GM19468 (cell line): ENCODE data around the gene MYBPC1.
"Not testable (repeated sequence)": the region's sequence is repeated elsewhere in the genome, so short reads cannot be mapped to it uniquely, and the experiment has no call there.

Experiments
- ATAC-seq: cut with Tn5 transposase; IDR thresholded peaks from one replicate; pipeline ENCODE4 v1.9.1; 2021; ENCODE audit warnings: mild to moderate bottlenecking, moderate library complexity, moderate number of reproducible peaks; ENCODE audit not compliant: unreplicated experiment; ENCODE audit errors: extremely low read depth

MYBPC1 gene

DNA sequence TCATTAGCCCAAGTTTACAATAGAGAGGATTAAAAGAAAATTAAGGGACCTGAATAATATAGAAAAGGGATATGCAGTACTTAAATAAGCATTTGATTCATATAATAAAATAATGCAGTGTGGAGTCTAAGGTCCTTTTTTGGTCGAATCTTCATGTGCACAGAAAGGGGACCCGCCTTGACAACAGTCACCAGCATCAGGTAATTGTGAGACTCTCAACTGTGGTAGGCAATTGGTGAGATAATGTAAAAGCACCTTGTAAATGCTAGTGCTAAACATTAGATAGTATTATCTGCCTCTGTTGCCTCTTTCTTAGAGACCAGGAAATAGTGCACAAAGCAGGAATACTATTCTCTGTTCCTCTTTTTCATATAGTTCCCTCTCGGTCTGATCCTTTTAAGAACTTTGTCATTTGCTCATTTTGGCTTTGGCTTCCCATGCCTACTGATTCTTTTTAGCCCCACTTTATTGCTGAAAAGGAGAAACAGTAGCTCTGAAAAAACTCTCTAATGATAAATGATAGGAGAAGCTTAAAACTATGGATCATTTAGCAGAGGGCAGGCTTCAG is 120.2 kb downstream of the MYBPC1 start:
- ATAC-seq, result no peak

DNA sequence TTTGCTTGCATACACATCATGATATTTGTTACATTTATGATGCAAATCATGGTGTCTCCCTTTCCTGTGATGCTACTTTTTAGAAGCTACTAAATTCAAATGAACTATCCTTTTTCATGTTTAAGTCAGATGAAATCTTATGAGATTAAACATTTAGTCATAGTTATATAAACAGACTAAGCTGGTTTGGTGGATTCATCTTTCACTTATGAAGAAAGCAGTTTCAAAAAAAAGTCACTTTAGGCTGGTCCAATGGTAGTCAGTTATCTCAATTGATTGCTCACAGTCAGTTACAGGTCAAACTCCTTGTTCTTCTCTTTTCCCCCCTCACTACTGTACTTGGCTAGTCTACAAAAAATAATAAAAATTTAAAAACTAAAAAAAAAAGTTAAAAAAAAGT is 124.8 kb downstream of the MYBPC1 start:
- ATAC-seq, result no peak

DNA sequence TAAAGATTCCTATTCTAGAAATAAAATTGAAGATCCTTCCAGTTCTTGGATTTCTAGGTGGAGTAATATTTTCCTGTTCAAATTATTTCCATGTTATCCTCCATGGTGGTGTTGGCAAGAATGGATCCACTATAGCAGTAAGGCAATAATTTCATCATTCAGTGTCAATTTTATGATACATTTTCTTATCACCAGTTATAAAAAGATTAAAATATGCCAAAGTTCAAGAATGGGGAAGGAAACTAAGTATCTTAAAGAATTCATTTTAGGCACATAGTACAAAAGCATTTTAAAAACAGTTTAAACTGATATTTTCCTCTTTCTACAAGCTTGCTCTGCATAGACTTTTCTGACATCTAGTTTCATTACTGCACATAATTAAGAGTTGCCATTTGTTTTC is 125.3 kb downstream of the MYBPC1 start:
- ATAC-seq, result no peak

DNA sequence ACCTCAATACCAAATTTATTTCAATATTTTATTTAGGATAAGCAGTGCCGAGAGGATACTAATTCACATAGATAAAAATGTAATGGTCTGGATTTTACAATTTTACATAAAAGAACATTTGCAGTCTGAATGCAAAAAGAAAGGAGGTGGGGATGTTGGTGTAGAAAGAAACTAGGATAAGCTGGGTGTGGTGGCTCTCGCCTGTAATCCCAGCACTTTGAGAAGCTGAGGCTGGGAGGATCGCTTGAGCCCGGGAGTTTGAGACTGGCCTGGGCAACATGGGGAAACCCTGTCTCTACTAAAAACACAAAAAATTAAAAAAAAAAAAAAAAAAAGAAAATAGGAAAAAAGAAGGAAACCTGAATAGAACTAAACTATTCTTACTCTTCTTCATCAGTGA is 127.6 kb downstream of the MYBPC1 start:
- ATAC-seq, result no peak

DNA sequence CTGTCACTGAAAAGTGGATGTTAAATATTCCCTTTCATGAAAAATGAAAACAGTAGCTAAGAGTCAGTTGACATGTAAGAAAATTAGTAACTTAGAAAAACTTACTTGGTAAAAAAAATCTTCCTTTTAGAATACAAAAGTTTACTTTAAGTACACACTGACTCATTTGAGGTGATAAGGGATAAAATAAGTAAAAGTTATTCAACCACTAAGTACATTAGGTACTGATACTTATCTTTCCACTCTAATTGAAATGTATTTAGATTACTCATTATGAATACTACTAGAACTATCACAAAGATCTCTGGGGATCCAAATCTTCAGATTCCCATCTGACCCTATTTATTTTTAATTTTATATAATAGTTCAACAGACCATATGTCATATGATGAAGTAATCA is 132.3 kb downstream of the MYBPC1 start:
- no peak for ATAC-seq

DNA sequence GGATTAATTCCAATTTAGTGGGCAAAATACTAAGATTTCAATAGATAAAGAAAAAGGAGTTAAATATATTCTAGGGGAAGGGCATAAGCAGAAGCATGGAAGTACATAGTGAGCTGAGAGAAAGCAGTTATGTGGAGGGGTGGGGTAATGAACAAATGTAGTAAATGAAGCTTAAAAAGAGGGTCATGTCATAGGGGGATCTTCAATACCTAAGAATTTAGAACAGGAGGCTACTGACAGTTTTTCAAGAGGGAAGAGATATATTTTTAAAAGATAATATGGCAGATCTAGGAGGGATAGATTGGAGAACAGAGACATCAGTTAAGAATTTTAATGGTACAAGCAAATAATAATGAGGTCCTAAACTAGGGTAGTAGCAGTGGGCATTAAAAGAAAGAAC is 135.1 kb downstream of the MYBPC1 start:
- ATAC-seq, result no peak

DNA sequence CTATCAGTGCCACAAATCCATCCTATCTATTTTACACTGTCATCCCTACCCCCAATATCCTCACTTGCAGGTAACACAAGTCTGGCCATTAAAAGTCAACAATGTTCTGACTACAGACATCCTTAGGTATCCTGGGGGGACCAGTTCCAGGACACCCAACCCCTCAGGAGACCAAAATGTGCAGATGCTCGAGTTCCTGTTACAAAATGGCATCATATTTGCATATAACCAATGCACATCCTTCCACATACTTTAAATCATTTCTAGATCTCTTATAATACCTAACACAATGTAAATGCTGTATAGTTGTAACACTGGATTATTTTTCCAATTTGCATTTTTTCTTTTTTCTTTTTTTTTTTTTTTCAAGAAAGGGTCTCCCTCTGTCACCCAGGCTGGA is 137.5 kb downstream of the MYBPC1 start:
- ATAC-seq, result no peak

DNA sequence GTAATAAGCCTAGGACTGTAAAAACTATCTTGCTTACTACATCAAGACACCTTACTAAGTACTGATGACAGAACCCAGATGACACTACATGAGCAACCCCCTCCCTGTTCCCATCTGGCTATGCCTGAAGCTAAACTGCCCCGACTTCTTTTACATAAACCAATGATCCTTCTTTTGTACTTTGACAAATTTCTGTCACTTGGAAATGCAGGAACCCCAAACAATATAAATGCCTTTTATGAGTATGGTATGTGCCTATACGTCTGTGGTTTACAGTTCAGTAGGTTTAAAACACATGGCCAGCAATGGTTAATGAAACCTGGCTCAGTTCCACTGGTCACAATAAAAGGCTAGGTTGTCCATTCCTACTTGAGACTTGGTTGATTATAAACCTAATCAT is 138.4 kb downstream of the MYBPC1 start:
- ATAC-seq, result no peak

DNA sequence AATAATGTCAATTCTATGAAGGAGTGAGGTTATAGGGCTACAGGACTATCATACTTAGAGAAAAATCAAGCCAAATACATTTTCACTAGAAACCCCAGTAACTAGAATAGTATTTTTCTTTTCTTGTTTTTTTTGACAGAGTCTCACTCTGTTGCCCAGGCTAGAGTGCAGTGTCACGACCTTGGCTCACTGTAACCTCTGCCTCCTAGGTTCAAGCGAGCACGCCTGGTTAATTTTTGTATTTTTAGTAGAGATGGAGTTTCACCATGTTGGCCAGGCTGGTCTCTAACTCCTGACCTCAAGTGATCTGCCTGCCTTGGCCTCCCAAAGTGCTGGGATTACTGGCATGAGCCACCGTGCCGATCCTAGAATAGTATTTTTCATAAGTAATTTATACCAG is 139.7 kb downstream of the MYBPC1 start:
- ATAC-seq, result not testable (repeated sequence)
